HG02763 (cell line): ENCODE data around the gene ERBB4.
"Not testable (repeated sequence)": the region's sequence is repeated elsewhere in the genome, so short reads cannot be mapped to it uniquely, and the experiment has no call there.

Experiments
- ATAC-seq: cut with Tn5 transposase; IDR thresholded peaks from one replicate; pipeline ENCODE4 v1.9.1; 2021; ENCODE audit warnings: mild to moderate bottlenecking, moderate library complexity; ENCODE audit not compliant: unreplicated experiment

Gene ERBB4

DNA sequence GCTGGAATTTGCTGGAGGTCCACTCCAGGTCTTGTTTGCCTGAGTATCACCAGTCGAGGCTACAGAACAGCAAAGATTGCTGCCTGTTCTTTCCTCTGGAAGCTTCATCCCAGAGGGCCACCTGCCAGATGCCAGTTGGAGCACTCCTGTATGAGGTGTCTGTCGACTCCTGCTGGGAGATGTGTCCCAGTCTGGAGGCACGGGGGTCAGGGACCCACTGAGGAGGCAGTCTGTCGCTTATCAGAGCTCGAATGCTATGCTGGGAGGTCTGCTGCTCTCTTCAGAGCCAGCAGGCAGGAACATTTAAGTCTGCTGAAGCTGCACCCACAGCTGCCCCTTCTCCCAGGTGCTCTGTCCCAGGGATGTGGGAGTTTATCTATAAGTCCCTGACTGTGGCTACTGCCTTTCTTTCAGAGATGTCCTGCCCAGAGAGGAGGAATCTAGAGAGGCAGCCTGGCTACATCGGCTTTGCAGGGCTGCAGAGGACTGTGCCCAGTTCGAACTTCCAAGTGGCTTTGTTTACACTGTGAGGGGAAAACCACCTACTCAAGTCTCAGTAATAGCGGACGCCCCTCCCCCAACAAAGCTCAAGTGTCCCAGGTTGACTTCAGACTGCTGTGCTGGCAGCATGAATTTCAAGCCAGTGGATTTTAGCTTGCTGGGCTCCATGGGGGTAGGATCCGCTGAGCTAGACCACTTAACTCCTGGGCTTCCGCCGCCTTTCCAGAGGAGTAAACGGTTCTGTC lies 301.1 kb downstream of the ERBB4 start:
- ATAC-seq, result no peak

DNA sequence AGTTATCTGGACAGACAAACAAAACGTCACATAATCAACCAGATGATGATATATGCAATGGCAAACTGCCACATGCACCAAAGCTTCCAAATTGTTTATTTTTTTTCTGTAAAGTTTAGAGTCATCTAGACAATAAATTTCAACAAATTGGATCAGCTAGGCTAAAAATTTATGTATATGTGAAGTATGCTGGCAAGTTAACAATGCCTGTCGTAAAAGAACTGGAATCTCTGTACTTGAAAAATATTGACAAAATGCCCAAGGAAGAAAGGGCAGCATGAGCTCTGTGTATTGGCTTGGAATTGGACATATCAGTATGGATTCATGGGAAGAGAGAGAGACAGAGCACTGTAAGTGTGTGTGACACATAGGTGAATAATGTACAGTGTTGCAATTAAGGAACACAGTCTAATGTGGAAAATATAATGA lies 309.8 kb downstream of the ERBB4 start:
- ATAC-seq, result no peak

DNA sequence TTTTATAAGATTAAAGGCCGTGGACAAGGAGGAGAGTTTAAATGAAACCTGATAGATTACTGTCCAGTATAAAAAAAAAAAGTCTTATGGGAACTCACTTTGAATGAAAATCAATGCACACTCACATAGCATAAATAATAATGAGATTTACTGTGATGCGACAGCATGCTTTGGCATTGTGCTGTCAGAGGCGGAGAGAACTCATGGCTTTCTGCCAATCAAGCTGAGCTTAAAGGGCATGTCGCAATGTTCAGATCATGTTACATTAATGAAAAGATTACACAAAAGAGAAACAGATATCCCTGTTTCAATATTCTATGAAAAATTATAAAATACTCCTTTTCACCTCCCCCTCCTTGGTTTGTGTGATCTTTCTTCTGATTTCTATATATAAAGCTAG lies 310.8 kb downstream of the ERBB4 start:
- no peak for ATAC-seq

DNA sequence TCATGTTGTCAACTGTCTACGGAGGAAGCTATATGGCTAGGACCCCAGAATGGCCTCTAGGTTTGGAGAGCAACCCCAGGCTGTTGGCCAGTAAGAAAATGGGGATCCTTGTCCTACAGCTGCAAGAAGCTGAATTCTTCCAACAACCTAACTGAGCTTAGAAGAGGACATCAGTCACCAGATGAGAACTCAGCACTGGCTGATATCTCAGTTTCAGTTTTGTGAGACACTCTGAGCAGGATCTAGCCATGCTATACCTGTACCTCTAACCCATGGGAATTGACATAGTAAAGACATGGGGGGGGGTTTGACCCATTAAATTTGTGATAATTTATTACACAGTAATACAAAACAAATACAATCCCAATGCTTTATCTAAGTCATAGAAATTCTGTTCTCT lies 312.5 kb downstream of the ERBB4 start:
- ATAC-seq, result no peak

DNA sequence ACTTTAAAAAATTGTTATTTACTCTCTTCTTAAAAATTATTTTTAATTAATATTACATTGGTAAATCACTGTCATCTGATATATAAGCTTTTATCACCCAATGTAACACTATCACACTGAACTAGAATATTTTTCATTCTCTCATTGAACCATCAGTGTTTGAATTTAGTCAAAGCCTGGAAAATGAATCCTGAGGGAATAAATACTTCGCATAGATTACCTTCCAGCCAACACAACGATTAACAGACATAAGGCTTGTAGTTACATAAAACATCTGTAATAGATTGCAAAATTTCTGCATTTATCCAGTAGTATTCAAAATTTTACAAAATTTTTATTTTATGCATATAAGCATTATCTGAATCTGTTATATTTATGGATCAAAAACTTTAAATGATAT lies 314.9 kb downstream of the ERBB4 start:
- ATAC-seq, result no peak

DNA sequence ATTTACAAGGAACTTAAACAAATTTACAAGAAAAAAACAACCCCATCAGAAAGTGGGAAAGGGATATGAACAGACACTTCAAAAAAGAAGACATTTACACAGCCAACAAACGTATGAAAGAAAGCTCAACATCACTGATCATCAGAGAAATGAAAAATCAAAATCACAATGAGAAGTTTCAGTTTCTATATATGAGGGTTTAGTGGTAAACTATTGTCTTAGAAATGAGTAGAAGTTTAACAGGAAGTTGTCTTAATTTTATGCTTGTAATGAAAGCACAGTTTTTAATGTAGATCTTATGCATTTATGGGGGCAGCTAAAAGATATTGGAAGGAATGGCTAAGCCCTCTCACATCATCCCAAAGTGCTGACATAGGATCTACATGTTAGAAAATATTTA lies 325.4 kb downstream of the ERBB4 start:
- no peak for ATAC-seq

DNA sequence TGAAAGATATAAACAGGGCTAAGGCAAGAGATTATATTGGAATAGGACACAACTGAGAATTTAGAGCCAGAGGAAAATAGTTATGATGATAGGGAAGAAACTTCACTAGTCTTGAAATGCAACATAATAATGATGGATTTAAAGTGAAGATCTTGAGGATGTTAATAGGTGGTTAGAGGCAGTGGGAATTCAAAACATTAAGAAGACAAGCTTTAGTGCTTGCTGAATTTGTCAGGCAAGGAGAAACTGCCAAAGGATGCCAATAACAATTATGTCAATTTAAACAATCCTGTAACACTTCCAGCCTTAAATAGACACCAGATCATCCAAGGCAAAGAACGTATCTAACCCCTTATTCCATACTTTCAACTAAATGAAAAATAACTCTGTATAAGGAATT lies 330.1 kb downstream of the ERBB4 start:
- no peak for ATAC-seq

DNA sequence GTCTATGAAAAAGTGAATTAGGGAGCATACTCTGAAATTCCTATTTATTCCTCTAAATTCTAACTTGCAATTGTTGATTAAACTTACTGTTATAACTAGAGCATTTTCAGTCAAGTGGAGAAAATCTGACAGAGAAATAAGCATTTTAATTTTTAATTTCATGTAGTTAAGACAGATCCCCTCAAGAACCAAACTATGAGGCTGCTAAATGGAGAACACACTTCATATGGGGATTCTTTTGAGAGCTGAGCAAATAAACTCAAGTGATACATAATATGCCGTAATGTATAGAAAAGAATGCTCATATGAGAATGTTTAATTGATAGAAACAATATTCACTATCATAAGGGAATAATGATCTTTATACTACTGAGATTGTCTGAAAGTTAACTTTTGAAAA lies 340.8 kb downstream of the ERBB4 start:
- ATAC-seq, result no peak

DNA sequence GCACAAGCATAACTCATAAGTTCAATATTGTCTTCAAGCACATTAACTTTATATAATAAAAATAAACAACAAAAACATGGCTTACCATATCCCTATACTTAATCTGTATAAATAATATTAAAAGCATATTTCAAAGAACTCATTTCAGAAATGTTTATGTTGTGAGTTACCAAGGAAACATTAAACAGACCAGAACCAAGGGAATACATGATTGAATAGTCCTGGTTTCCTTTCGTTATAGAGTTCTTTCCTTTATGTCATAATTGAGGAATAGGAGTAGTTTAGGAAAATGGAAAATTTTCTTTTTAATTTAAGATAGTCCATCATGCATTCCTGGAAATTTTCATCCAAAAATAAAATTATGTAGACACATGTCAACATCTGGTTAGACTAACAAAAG lies 343.0 kb downstream of the ERBB4 start:
- ATAC-seq, result no peak

DNA sequence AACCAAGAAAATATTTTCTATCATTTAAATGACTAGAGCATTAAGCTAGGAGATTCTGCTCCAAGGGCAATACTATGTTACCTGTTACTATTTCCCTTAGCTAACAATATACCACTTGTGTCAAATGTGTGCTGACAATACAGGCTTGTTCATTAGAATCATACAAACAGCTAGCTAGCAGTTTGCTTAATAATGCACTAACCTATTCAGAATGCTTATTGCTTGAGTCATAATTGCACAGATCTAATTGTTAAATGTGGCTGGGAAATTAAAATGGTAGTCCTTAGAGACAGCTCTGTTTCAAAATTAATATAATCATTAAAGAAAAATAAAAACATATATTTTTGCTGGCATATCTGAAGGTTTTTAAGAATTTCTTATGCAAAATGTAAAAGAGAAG lies 344.2 kb downstream of the ERBB4 start:
- ATAC-seq, result no peak

DNA sequence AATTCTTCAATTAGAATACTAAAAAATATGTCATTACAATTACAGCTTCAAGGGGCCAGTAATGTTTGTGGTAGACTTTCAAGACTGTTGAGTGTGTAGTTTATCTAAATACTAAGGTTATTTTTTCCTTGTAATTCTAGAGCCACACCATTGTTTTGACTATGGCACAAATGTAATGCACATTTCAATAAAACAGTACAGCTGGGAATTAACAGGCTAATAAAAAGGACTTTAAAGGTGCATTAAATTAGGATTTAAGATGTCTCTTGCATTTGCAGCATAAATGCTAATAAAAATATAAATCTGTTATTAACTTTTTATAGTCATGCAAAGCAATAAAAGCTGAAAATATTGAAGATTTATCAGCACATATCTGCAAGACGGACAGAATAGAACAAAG lies 344.8 kb downstream of the ERBB4 start:
- ATAC-seq, result no peak

DNA sequence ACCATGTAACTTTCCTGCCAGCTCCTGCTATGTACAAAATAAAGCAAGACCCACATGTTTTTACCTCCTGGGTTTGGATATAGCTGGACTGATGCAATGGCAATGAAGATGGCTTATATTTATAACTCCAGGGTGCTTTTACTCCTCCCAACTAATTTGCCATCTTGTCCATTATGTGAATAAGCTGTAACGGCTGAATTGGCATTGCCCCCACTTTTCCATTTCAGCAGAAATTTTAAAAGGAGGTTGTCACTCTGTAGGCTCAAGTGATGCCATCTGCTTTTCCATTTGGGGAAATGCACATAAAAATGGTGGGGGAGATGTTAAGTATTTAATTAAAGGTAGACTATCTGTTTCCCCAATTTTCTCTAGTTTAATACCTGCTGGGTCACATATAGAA lies 345.5 kb downstream of the ERBB4 start:
- no peak for ATAC-seq

DNA sequence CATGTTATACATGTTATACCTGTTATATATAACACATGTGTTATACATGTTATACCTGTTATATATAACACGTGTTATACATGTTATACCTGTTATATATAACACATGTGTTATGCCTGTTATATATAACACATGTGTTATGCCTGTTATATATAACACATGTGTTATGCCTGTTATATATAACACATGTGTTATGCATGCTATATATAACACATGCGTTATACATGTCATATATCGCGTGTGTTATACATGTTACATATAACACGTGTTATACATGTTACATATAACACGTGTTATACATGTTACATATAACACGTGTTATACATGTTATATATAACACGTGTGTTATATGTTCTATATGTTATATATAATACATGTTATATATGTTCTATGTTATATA lies 347.2 kb downstream of the ERBB4 start:
- not testable (repeated sequence) for ATAC-seq

DNA sequence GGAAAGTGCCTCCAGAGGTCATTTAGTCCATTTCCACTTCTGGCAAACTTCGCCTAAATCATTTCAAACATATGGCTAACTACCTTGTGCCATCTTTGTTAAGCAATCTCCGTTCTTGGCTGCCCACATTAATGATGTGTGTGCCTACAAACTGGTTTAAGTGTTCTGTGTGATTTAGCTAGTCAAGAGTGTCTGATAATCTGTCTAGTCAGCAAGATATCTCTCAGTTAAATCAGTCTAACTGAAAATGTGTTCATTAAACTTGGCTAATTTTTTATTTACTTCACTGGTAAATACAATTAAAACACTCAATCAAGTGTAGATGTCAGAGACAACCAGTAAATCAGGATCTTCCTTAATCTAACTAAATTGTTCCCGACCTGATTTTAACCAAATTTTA lies 352.4 kb downstream of the ERBB4 start:
- no peak for ATAC-seq

DNA sequence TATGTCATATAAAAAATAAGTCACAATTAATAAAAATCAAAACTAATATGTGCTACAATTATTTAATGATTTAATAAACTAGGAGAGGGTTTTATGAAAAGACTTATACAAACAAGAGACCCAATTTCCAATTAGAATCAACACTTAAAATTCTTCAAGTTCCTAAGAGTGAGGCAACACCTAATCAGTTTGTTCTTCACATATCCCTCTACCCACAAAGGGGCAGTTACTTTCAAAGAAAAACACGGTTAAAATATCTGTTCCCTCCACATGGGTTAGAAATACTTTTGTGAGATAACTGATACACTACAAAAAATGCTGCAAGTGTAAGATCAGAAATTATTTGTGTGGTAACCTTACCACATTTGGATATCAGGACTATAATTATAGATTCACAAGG lies 357.0 kb downstream of the ERBB4 start:
- ATAC-seq, result no peak

DNA sequence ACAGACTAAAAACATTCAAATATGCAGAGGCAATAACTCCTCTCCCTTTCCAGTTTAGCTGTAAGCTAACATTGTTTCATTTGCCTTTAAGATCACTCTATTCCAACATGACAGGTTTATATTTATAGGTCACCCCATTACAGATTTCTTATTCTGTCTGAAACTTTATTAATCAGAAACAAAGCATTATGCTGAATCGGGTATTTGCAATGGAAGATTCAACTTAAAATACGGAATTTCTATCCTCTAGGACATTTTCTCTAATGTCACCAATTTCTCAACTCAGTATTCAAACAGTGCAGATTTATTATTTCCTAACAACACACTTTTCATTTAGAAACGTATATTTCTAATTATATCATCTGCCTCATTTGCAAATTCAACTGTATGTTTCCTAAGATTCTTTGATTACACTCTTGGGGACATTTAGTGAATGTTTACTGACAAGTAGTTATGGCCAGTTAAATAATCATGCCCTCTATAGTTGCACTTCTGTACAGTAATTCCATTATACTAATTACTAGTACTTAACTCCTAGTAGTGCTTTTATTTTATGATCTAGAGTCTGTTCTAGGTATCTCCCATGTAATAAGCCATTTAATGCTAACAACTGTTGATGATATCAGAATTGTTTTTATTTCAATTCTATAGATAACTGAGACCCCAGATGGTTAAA lies 358.1 kb downstream of the ERBB4 start:
- ATAC-seq, result no peak

DNA sequence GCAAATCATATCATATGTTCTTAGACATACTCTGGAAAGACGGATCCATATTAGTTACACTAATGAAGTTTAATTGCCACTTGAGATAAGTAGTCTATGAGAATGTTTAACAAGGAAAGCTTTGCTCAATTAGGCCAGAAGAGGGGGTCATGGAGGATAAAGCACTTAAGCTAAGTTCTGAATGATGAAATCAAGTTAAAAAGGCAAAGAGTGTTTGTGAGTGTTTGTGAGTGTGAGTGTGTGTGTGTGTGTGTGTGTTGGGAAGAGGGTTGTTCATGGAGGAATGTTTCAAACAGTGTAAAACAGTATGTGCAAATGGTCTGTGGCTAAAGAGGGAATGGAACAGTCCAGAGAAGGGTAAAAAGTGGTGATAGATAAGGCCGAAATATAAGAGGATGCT lies 360.9 kb downstream of the ERBB4 start:
- ATAC-seq, result no peak

DNA sequence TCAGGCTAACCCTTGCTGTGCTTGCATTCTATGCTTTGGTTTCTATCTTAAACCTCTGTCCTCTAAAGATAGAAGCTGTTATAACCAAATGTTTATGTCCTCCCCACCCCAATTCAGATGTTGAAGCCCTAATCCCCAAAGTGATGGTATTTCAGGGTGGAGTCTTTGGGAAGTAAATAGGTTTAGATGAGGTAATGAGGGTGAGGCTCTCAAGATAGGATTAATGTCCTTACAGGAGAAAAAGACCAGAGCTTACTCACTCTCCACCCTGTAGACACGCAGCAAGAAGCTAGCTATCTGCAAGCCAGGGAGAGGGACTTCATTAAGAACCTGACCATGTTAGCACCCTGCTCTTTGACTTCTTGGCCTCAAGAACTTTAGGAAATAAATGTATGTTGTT lies 362.5 kb downstream of the ERBB4 start:
- ATAC-seq, result no peak

DNA sequence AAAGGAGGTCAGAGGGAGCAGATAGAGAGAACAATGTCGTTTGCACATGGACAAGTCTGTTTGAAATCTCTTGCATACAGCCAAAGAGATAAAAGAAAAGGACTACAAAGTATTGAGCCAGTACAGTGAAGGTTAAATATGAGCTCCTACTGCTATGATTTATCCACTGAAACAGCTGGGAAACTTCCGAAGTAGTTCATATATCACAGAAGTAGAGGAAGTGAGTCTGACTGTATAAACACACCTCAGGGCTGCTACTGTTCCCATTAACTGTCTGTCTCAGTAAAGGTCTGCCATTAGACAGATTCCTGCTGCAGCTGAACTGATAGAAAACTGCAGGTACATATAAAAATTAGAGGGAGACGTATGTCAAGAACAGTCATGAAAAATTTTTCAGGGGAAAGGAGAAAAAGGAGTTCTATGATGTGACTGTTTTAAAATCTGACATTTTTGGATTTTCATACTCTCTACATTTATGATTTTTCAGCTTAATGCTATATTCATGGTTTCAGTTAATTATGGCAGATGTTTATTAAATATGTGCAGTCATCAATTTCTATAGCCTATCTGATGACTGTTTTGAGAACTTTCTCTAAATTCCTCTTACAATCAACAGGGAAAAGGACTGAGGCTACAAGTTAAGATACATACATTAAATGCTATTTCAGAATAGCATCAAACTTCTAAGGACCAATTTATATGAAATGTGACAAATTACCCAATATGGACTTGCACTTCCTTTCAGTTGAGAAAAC lies 364.7 kb downstream of the ERBB4 start:
- ATAC-seq, result no peak

DNA sequence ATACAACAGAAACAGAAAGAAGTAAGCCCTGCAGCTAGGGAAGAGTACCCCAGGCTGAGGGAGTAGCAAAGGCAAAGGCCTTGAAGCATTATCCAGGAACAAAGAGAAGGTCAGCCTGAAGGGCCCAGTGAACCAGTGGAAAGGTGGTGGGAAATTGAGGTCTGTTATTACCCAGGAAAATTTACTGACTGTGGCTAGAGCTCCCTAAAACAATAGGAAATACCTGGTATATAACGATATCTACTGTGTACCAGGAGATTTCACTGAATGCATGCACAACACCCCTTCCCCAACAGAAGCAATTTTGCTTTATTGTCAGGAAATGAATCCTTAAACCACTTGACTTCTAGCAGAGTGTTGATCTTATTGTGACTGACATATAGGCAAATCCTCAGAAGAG lies 365.3 kb downstream of the ERBB4 start:
- no peak for ATAC-seq

DNA sequence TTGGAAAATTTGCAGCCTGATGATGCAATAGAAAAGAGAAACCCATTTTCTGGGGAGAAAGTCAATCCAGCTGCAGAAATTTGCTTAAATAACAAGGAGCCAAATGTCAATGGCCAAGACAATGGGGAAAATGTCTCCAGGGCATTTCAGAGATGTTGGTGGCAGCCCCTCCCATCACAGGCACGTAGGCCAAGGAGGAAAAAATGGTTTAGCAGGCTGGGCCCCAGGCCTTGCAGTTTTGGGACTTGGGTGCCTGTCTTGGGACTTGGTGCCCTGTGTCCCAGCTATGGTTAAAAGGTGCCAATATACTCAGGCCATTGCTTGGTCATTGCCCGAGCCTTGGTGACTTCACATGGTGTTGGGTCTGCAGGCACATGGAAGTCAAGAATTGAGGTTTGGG lies 368.2 kb downstream of the ERBB4 start:
- no peak for ATAC-seq

DNA sequence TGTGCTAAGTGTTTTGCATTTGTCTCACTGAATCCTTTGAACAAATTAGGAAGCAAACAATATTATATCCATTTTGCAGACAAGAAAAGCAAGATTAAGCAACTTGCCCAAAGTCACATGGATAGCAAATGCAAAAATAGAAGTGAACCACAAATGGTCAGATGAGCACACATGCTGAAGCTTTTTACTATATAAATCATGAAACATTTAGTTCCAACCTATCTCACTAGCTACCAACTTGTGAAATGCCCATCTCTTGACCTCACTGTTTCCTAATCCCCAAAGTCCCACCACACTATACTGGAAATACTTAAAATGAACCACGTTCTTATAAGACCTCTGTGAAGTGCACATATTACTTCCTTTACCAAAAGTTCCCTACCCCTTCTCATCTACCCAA lies 380.5 kb downstream of the ERBB4 start:
- ATAC-seq, result no peak
